A549 (cell line): ENCODE data around the gene NOXA1.

ENCODE experiments used
- CTCF ChIP-seq: fragments of >200 bp; sonication (Bioruptor Twin); formaldehyde crosslinking; IDR thresholded peaks from 3 replicates; pipeline ENCODE4 v1.5.1; 2016
- EHMT2 ChIP-seq: fragments of 200-600 bp; sonication (generic); IDR thresholded peaks from 2 replicates; pipeline ENCODE4 v1.6.1; 2016; ENCODE audit warnings: antibody characterized with exemption, low read depth, mild to moderate bottlenecking, moderate library complexity

GRCh38 chr9:137467161-137467581, 44.0 kb downstream of the NOXA1 start:
- TF ChIP-seq EHMT2: no peak
- TF ChIP-seq CTCF: no peak
